Body of pancreas (tissue), 4 donors: ENCODE data around the gene CORO7. TPM values are rescaled to one million over a fixed set of nuclear protein-coding genes. Genes with fewer than 3 reads are reported as not detected.

Experiments used
- ATAC-seq: fragments of 150-250 bp; one replicate; pipeline ENCODE4 v1.9.1; 2016
- DNase-seq, 4 donors: peaks; one replicate each; pipeline ENCODE4 v3.0.0-alpha.2; 2019
- H3K27ac ChIP-seq, 4 donors: fragments of 200-600 bp; sonication (generic); 1 replicate in 3 of 4; 2 replicates in 1 of 4; pipeline versions ENCODE4 v1.5.1 to v1.6.1; 2016 to 2019; ENCODE audit warnings: mild to moderate bottlenecking in 1 of 4, mixed read lengths in 1 of 4, moderate library complexity in 1 of 4
- H3K27me3 ChIP-seq, 2 donors: fragments of 200-600 bp; sonication (generic); one replicate each; pipeline ENCODE4 v1.6.0; 2016; ENCODE audit warnings: mild to moderate bottlenecking in 1 of 2
- H3K36me3 ChIP-seq, 2 donors: fragments of 200-600 bp; sonication (generic); replicated peaks in 1 of 2; 2 replicates each; pipeline ENCODE4 v1.5.1; 2016; ENCODE audit warnings: low read depth in 2 of 2; ENCODE audit not compliant: insufficient read depth in 1 of 2
- H3K4me1 ChIP-seq: fragments of 200-600 bp; sonication (generic); one replicate; pipeline ENCODE4 v1.6.0; 2016
- H3K4me3 ChIP-seq, 2 donors: fragments of 200-600 bp; sonication (generic); 1 replicate in 1 of 2; 2 replicates in 1 of 2; pipeline ENCODE4 v1.5.1; 2016 to 2019
- H3K9me3 ChIP-seq, 3 donors: fragments of 200-600 bp; sonication (generic); 1 replicate in 2 of 3; 2 replicates in 1 of 3; pipeline ENCODE4 v1.5.1; 2016
- CTCF ChIP-seq, 7 experiments: fragments of 450-650 bp in 4 of 7; fragments of 200-600 bp in 3 of 7; sonication (generic) in 3 of 7; IDR thresholded peaks; one replicate each; pipeline ENCODE4 v1.5.1; 2016 to 2019; ENCODE audit warnings: antibody characterized with exemption in 7 of 7
- POLR2A ChIP-seq, 3 donors: fragments of 450-650 bp; IDR thresholded peaks; one replicate each; pipeline ENCODE4 v1.6.1; 2016; ENCODE audit warnings: antibody characterized with exemption in 3 of 3, mild to moderate bottlenecking in 2 of 3
- WGBS, 2 donors: methylation state at CpG; one replicate each; pipeline ENCODE4 v1.1.5; 2017; 5-methylcytosine and 5-hydroxymethylcytosine counted together
- intact Hi-C: fragments of 100-400 bp; cut with DNase I; formaldehyde crosslinking; loops from one replicate; pipeline ENCODE4 v1.15.1; 2023
- total RNA-seq, 2 donors: library from RNA; depleted of rRNA; stranded (reverse); fragments of >200 nt; gene quantifications; one replicate each; pipeline ENCODE4 v1.1.0, GENCODE V29; 2016

Gene CORO7
- total RNA-seq, 2 donors from 2014 or later, result 13.2 to 48.8 TPM

DNA sequence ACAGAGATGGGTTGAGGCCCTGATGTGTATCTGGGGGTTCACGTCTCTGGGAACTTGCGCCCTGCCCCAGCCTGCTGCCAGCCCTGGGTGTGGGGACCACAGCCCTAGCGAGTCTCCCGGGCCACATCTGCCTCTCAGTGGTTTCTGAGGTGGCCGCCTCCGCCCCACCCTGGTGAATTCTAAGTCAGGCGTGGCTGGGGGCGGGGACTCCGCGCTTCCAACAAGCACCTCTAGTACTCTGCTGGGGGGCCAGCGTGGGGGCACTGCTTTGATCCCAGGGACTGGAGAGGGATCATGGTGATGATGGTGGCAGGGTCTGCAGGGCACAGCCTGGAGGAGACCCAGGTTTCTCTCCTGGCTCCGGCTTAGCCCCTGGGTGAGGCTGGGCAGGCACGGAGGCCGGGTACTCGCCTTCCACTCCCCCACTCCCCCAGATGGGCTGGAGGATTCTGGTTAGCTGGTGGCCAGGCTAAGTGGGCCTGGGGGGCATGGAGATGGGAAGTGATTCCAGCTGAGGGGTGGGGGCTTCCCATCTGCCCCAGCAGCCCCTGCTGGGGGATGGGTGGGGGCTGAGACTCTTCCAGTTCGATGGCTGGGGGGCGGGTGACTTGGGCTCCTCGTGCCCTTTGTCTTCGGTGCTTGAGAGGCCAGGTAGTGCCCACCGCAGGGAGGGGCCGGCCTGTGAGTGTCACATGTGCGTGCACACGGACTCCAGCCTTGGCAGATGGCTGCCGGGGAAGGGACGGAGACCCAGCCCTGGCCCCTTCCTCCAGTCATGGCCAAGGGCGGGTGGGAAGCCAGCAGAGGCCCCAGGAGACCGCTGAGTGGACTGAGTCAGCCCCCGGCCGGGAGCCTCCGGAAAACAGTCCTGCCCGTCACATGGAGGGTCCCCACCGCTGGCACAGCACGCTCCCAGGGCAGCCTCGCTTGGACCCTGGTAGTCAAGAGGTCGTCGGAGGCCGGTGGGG lies 96.7 kb downstream of the CORO7 start:
- Histone ChIP-seq H3K9me3 (no peaks in the 10 kb centered on the region), H3K36me3 (no peaks in the 10 kb centered on the region), H3K4me1 (peaks cover 89% of the 10 kb centered on the region), H3K4me3 (no peak overlapping the region), H3K27me3 (no peaks in the 10 kb centered on the region), H3K27ac (peak overlapping the region in 3 of 4 donors; percentile 74 to 91 (median 90))
- WGBS, 2 donors, result 63 to 100% methylated on average over 1 to 35 of the region's 37 CpGs
- no peak for DNase-seq
- intact Hi-C loops, result loop anchor here (5.0 kb wide), 1 partner anchor 47 kb away; the partner anchor contains the start of gene TFAP4
- ATAC-seq, result no peak
- TF ChIP-seq CTCF (IDR thresholded peaks at IDR 0.05) (no peak), POLR2A (IDR thresholded peaks at IDR 0.05) (no peak)

- Histone ChIP-seq H3K4me1 (peaks cover 89% of the 10 kb centered on the region), H3K36me3 (no peaks in the 10 kb centered on the region), H3K9me3 (no peaks in the 10 kb centered on the region), H3K27ac (peak overlapping the region; percentile 74 to 91 (median 87)), H3K27me3 (no peaks in the 10 kb centered on the region), H3K4me3 (no peak overlapping the region)
- ATAC-seq (no peak), DNase-seq (no peak)
- intact Hi-C loops, result loop anchor here (5.0 kb wide), 1 partner anchor 47 kb away; the partner anchor contains the start of gene TFAP4
- WGBS, 2 donors, result 71 to 83% methylated on average over 3 to 5 of the region's 5 CpGs
- TF ChIP-seq CTCF (IDR thresholded peaks at IDR 0.05), result no peak
- no peak for TF ChIP-seq POLR2A (IDR thresholded peaks at IDR 0.05)
Observed at GRCh38 chr16:4318967-4319366, 97.4 kb downstream of the CORO7 start.

- WGBS, 2 donors, result 63 to 72% methylated on average over 13 of the region's 13 CpGs
- Histone ChIP-seq H3K36me3 (no peaks in the 10 kb centered on the region), H3K9me3 (no peaks in the 10 kb centered on the region), H3K27ac (peak overlapping the region; percentile 74 to 91 (median 87)), H3K4me3 (no peak overlapping the region), H3K27me3 (no peaks in the 10 kb centered on the region), H3K4me1 (peaks cover 89% of the 10 kb centered on the region)
- intact Hi-C loops, result loop anchor here (5.0 kb wide), 1 partner anchor 46 kb away; the partner anchor contains the start of gene TFAP4
- no peak for DNase-seq
- no peak for ATAC-seq
- TF ChIP-seq CTCF (IDR thresholded peaks at IDR 0.05), result no peak
Observed at GRCh38 chr16:4318451-4318910, 97.9 kb downstream of the CORO7 start.

DNA sequence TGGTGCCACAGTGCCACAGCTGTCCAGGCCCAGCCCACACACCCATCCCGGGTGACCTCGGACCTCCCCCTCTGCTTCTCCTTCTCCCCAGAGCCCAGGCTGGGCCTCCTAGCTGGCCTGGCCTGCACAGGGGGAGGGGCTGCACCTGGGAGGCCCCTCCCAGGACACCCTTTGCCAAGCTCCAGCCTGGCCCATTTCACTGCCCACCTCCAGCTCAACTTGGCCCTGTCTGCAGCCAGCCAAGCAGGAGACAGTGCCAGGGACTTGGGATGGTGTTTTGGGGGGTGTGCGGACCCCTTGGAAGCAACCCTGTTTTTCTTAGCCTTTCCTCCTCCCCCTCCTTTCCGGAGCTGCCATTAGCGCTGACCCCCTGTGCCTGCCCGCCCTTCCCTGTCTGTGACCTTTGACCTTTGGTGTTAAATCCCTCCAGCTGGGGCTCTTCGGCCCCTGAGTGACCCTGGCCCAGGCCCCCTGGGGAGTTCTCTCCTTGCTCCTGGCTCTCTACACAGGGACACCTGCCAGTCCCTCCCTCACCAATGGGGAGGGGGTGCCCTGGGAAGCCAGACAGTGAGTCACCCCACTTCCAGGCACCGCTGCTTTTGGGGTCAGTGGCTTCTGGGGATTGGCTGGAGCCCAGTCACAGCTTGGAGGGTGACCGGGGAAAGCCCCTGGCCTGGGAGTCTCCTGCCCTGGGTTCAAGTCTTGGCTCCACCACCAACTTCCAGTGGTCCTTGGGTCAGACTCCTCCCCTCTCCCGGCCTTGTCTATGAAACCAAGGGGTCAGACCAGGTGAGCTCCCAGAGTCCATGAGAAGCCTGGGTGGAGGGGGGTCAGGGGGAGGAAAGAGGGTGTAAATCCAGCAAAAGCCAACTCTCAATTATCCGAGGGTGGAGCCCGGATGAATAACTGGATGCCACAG lies 98.6 kb downstream of the CORO7 start:
- intact Hi-C loops, result loop anchor here (5.0 kb wide), 1 partner anchor 45 kb away; the partner anchor contains the start of gene TFAP4
- Histone ChIP-seq H3K4me1 (peaks cover 83% of the 10 kb centered on the region), H3K4me3 (no peak overlapping the region), H3K36me3 (no peaks in the 10 kb centered on the region), H3K9me3 (no peaks in the 10 kb centered on the region), H3K27me3 (no peaks in the 10 kb centered on the region), H3K27ac (peak overlapping the region; percentile 74 to 91 (median 87))
- TF ChIP-seq POLR2A (IDR thresholded peaks at IDR 0.05) (no peak), CTCF (IDR thresholded peaks at IDR 0.05) (no peak)
- WGBS, 2 donors, result 49 to 59% methylated on average over 9 to 10 of the region's 12 CpGs
- peak in 1 of 4 donors; percentile 45 for DNase-seq
- ATAC-seq, result no peak
